Endothelial cell of umbilical vein (primary cell): ENCODE results near the gene AFG1L. TPM values are rescaled to one million over a fixed set of nuclear protein-coding genes. Genes with fewer than 3 reads are reported as not detected.

Experiments used
- BruUV-seq: library from RNA; stranded (reverse); fragments of 400-500 nt; replicated peaks from 2 replicates; lab custom pipeline; 2021; lab: Mats Ljungman, UMichigan
- CTCF ChIA-PET: fragments of 300-600, 350-600 bp; sonication (Branson Sonifier 250); formaldehyde crosslinking; loops from one replicate; lab custom pipeline; 2021; ENCODE audit warnings: antibody characterized with exemption, inconsistent platforms; lab: Charles Lee
- POLR2A ChIA-PET: fragments of 300-600, 350-600 bp; sonication (Branson Sonifier 250); formaldehyde crosslinking; loops from one replicate; lab custom pipeline; 2021; ENCODE audit warnings: antibody characterized with exemption, inconsistent platforms; lab: Charles Lee
- DNase-seq: peaks from one replicate; pipeline ENCODE4 v3.0.0-alpha.2; 2011; ENCODE audit warnings: low read depth, low spot score
- FAIRE-seq: peaks from 2 replicates; lab custom pipeline; 2011; peaks lifted over from hg19 to GRCh38; lab: Jason Lieb, UNC
- H2AFZ ChIP-seq: 2 replicates; pipeline ENCODE4 v1.6.0; 2012; ENCODE audit warnings: low read depth, low read length, control low read depth, inconsistent platforms
- H3K27ac ChIP-seq: 2 replicates; pipeline ENCODE4 v1.5.1; 2011; ENCODE audit warnings: low read depth, mild to moderate bottlenecking, control low read depth, low read length, moderate library complexity; ENCODE audit not compliant: insufficient read depth
- H3K27me3 ChIP-seq, 2 experiments: 2 replicates each; pipeline versions ENCODE4 v1.6.0 to v1.6.1; 2011; ENCODE audit warnings: low read length in 2 of 2, mixed read lengths in 1 of 2; ENCODE audit not compliant: control insufficient read depth in 2 of 2, insufficient read depth in 2 of 2
- H3K36me3 ChIP-seq, 2 experiments: 2 replicates in 1 of 2; 3 replicates in 1 of 2; pipeline ENCODE4 v1.5.1; 2011; ENCODE audit warnings: low read length in 2 of 2, mild to moderate bottlenecking in 1 of 2, moderate library complexity in 1 of 2; ENCODE audit not compliant: control insufficient read depth in 2 of 2, insufficient read depth in 2 of 2; ENCODE audit errors: extremely low read depth in 1 of 2
- H3K4me1 ChIP-seq: 3 replicates; pipeline ENCODE4 v1.5.1; 2011; ENCODE audit warnings: mild to moderate bottlenecking, low read length; ENCODE audit not compliant: control insufficient read depth, insufficient read depth; ENCODE audit errors: extremely low read depth
- H3K4me2 ChIP-seq: 2 replicates; pipeline ENCODE4 v1.6.1; 2011; ENCODE audit warnings: low read length, control low read depth, mixed read lengths; ENCODE audit not compliant: insufficient read depth
- H3K4me3 ChIP-seq, 3 experiments: fragments of 200-600 bp in 1 of 3; sonication (generic), shearing (Covaris generic) in 1 of 3; replicated peaks in 1 of 3; 2 replicates each; pipeline ENCODE4 v1.5.1; 2011 to 2016; ENCODE audit warnings: control low read depth in 3 of 3, low read length in 3 of 3, mild to moderate bottlenecking in 2 of 3, inconsistent platforms in 1 of 3, low read depth in 1 of 3, moderate library complexity in 1 of 3; ENCODE audit not compliant: insufficient read depth in 1 of 3
- H3K79me2 ChIP-seq: 2 replicates; pipeline ENCODE4 v1.6.0; 2012; ENCODE audit warnings: low read length, inconsistent platforms; ENCODE audit not compliant: control insufficient read depth, insufficient read depth
- H3K9ac ChIP-seq: replicated peaks from 2 replicates; pipeline ENCODE3; 2011; ENCODE audit warnings: low read length, control low read depth; ENCODE audit not compliant: insufficient read depth; ENCODE audit errors: extremely low read depth
- H3K9me1 ChIP-seq: replicated peaks from 3 replicates; pipeline ENCODE4 v1.6.0; 2011; ENCODE audit warnings: mild to moderate bottlenecking, low read length; ENCODE audit not compliant: control insufficient read depth, insufficient read depth; ENCODE audit errors: extremely low read depth
- H3K9me3 ChIP-seq: replicated peaks from 2 replicates; pipeline ENCODE4 v1.5.1; 2012; ENCODE audit warnings: low read length, inconsistent platforms; ENCODE audit not compliant: control insufficient read depth, insufficient read depth
- H4K20me1 ChIP-seq: replicated peaks from 2 replicates; pipeline ENCODE3; 2011; ENCODE audit warnings: mild to moderate bottlenecking, low read length; ENCODE audit not compliant: control insufficient read depth, insufficient read depth; ENCODE audit errors: extremely low read depth
- CTCF ChIP-seq, 2 donors: IDR thresholded peaks; 1 replicate in 1 of 2; 2 replicates in 1 of 2; pipeline ENCODE4 v1.5.1; 2011; ENCODE audit warnings: low read length in 2 of 2, mild to moderate bottlenecking in 2 of 2, moderate library complexity in 2 of 2, control low read depth in 1 of 2, inconsistent platforms in 1 of 2, low read depth in 1 of 2; ENCODE audit not compliant: insufficient read depth in 1 of 2; ENCODE audit errors: extremely low read depth in 1 of 2
- EZH2 ChIP-seq: IDR thresholded peaks from 2 replicates; pipeline ENCODE4 v1.6.1; 2012; ENCODE audit warnings: borderline replicate concordance, low read depth, mild to moderate bottlenecking, moderate library complexity, low read length, inconsistent platforms; ENCODE audit not compliant: severe bottlenecking
- GATA2 ChIP-seq: IDR thresholded peaks from 2 replicates; pipeline ENCODE4 v1.7.0; 2011; ENCODE audit warnings: low read depth, mild to moderate bottlenecking, moderate library complexity, mixed read lengths, low read length; ENCODE audit not compliant: insufficient read length, insufficient read depth
- JUN ChIP-seq: IDR thresholded peaks from 2 replicates; pipeline ENCODE4 v1.6.1; 2011; ENCODE audit warnings: borderline replicate concordance, low read depth; ENCODE audit not compliant: insufficient read length, insufficient read depth
- MAX ChIP-seq: IDR thresholded peaks from 2 replicates; pipeline ENCODE4 v1.6.1; 2011; ENCODE audit not compliant: insufficient read depth, insufficient read length
- MYC ChIP-seq: IDR thresholded peaks from one replicate; pipeline ENCODE4 v1.6.1; 2011; ENCODE audit warnings: mild to moderate bottlenecking, low read depth, low read length
- POLR2A ChIP-seq: IDR thresholded peaks from 2 replicates; pipeline ENCODE4 v1.6.1; 2012; ENCODE audit warnings: low read depth, mild to moderate bottlenecking, control low read depth, low read length
- POLR2AphosphoS5 ChIP-seq: IDR thresholded peaks from 2 replicates; pipeline ENCODE4 v1.6.1; 2012; ENCODE audit warnings: low read depth, mild to moderate bottlenecking, control low read depth, low read length, moderate library complexity; ENCODE audit not compliant: insufficient read depth
- dilution Hi-C: fragments of 300-500 bp; cut with MboI; formaldehyde crosslinking; loops from one replicate; pipeline ENCODE4 v1.15.0; 2019; ENCODE audit warnings: low sequenced_read_pairs; ENCODE audit not compliant: extremely low pct_ligation_motif_present
- intact Hi-C: fragments of 100-400 bp; cut with micrococcal nuclease; formaldehyde crosslinking; loops from one replicate; pipeline ENCODE4 v1.10.0; 2022
- polyA plus RNA-seq, 4 experiments: library from polyadenylated mRNA; depleted of rRNA in 3 of 4; stranded (reverse) in 3 of 4; unstranded in 1 of 4; fragments of >200 nt; gene quantifications; 2 replicates each; pipeline versions ENCODE4 v1.2.1 to v1.2.3, GENCODE V29; 2011 to 2012; ENCODE audit warnings: missing spikeins in 1 of 4
- total RNA-seq: library from RNA; stranded (reverse); gene quantifications from 2 replicates; pipeline ENCODE4 v1.2.3, GENCODE V29; 2021

The AFG1L gene
- total and polyA plus RNA-seq, 2 donors (not counting 3 experiments of a cell fraction or from before 2014, with no cell fraction given): 1.0 to 6.2 TPM

DNA sequence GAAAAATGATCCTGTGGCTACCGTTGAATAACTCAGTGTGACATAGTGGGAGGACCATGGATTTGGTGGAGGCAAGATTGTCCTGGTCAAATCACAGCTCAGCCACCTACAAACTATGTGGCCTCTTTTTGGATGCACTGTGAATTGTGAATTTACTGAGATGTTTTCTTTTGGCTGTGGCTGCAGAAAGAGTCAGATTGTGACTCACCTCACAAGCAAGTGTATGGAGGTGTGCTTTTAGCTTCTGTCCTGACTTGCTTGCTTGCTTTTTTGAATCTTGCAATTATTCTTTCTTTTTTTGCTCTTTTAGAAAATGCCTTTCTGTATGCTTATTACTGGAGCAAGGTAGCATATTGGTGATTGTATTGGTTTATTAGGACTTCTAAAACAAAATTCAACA lies 143.0 kb downstream of the AFG1L start:
- ChIA-PET CTCF (no interaction called here), POLR2A (no interaction called here)
- Histone ChIP-seq H3K9ac (no peak overlapping the region), H4K20me1 (no peaks in the 10 kb centered on the region), H3K9me1 (no peaks in the 10 kb centered on the region), H3K4me1 (peaks cover 2% of the 10 kb centered on the region), H2AFZ (no peak overlapping the region), H3K9me3 (no peaks in the 10 kb centered on the region), H3K4me3 (no peak overlapping the region), H3K79me2 (no peaks in the 10 kb centered on the region), H3K27ac (no peak overlapping the region), H3K4me2 (no peak overlapping the region), H3K27me3 (no peaks in the 10 kb centered on the region), H3K36me3 (no peaks in the 10 kb centered on the region)
- intact Hi-C loops: no loop called here
- TF ChIP-seq GATA2: no peak
- TF ChIP-seq EZH2: no peak
- TF ChIP-seq MYC: no peak
- TF ChIP-seq POLR2AphosphoS5: no peak
- TF ChIP-seq MAX: no peak
- no peak for TF ChIP-seq POLR2A
- TF ChIP-seq JUN: no peak
- TF ChIP-seq CTCF (IDR thresholded peaks at IDR 0.05; ENCODE audit: extremely low read depth in 1 of 2, insufficient read depth in 1 of 2, low read depth in 1 of 2, low read length in 2 of 2): no peak
- dilution Hi-C loops: no loop called here
- no peak for FAIRE-seq
- BruUV-seq: no TSS peak
- DNase-seq: no peak
